Stimulated activated CD4-positive, alpha-beta T cell treated with anti-CD3 and anti-CD28 coated beads, Interleukin-12 subunit alpha, Interleukin-12 subunit beta, amount 100 ng/mL, for 48 hours (primary cell): ENCODE data around the gene TRIM60.
"Not testable (repeated sequence)": the region's sequence is repeated elsewhere in the genome, so short reads cannot be mapped to it uniquely, and the experiment has no call there.

ENCODE experiments used
- DNase-seq, 3 donors: peaks; one replicate each; pipeline ENCODE4 v3.0.0-alpha.2; 2020; ENCODE audit warnings: low read depth in 2 of 3, low spot score in 1 of 3

The TRIM60 gene

DNA sequence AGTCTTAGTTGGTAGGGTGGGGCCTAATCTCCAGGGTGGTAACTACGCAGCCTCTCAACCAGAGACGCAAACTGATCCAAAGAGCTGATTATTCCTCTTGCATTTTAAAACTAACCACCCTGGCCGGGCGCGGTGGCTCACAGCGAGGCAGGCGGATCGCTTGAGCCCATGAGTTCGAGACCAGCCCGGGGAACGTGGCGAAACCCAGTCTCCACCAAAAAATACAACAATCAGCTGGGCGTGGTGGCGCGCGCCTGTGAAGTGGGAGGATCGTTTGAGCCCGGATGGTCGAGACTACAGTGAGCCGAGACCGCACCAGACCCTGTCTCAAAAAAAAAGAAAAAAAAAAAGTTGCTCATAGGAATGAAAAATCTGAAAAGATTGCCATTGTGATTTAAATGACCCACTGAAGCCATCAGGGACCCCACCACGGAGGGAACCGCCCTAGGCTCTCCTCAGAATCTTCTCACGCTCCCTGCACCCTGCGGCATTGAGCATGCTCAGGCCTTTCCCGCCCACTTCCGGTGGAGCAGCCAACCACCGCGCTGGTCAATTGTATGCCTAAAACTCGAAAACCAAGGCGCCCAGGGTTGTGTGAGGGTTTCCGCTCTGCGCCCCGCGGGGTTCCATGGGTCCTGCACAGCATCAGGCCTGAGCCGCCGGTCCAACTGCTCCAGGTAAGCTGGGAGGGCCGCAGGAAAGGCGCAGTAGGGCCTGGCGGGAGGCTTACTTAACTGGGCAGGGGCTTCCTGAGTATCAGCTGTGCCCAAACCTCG, at the start of gene TRIM60:
Gene TRIM60, plus strand, starts transcription at position 564 of the 776 bp plus-strand sequence. CDS start 8,074 bp downstream, outside the sequence.
- DNase-seq: no peak

DNA sequence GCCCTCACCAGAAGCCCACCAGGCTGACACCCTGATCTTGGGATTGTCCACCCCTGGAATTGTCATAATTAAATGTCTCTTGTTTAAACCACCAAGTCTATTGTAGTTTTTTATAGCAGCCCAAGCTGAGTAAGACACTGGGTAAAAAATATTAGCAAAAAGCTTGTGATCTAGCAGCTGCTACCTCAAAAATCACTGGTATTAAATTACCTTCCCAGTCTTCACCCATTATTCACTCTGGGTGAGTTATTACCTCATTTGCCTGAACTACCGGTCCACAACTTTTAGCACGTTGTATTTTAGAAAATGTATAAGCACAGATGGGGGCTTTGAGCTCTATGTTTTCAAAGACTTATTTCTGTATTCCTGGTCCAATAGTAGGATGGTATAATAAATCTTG, 42.3 kb upstream of the TRIM60 start:
- DNase-seq: no peak

DNA sequence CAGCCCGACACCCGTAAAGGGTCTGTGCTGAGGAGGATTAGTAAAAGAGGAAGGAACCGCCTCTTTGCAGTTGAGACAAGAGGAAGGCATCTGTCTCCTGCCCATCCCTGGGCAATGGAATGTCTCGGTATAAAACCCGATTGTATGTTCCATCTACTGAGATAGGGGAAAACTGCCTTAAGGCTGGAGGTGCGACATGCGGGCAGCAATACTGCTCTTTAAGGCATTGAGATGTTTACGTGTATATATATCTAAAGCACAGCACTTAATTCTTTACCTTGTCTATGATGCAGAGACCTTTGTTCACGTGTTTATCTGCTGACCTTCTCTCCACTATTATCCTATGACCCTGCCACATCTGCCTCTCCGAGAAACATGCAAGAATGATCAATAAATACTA, 41.0 kb upstream of the TRIM60 start:
- not testable (repeated sequence) for DNase-seq

DNA sequence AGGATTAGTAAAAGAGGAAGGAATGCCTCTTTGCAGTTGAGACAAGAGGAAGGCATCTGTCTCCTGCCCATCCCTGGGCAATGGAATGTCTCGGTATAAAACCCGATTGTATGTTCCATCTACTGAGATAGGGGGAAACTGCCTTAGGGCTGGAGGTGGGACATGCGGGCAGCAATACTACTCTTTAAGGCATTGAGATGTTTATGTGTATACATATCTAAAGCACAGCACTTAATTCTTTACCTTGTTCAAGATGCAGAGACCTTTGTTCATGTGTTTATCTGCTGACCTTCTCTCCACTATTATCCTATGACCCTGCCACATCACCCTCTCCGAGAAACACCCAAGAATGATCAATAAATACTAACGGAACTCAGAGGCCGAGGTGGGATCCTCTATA, 35.7 kb upstream of the TRIM60 start:
- not testable (repeated sequence) for DNase-seq

DNA sequence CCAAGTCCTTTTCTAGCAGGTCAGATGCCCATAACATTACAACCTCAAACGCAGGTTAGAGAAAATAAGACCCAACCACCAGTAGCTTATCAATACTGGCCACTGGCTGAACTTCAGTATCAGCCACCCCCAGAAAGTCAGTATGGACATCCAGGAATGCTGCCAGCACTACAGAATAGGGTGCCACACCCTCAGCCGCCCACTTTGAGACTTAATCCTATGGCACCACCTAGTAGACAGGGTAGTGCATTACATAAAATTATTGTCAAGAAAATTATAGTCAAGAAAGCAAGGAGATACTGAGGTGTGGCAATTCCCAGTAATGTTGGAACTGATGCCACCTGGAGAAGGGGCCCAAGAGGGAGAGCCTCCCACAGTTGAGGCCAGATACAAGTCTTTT, 34.5 kb upstream of the TRIM60 start:
- no peak for DNase-seq

DNA sequence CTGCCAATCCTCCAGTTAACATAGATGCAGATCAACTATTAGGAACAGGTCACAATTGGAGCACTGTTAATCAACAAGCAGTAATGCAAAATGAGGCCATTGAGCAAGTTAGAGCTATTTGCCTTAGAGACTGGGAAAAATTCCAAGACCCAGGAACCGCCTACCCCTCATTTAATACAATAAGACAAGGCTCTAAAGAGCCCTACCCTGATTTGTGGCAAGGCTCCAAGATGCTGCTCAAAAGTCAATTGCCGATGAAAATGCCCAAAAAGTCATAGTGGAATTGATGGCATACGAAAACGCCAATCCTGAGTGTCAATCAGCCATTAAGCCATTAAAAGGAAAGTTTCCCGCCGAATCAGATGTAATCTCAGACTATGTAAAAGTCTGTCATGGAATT, 33.9 kb upstream of the TRIM60 start:
- no peak for DNase-seq

DNA sequence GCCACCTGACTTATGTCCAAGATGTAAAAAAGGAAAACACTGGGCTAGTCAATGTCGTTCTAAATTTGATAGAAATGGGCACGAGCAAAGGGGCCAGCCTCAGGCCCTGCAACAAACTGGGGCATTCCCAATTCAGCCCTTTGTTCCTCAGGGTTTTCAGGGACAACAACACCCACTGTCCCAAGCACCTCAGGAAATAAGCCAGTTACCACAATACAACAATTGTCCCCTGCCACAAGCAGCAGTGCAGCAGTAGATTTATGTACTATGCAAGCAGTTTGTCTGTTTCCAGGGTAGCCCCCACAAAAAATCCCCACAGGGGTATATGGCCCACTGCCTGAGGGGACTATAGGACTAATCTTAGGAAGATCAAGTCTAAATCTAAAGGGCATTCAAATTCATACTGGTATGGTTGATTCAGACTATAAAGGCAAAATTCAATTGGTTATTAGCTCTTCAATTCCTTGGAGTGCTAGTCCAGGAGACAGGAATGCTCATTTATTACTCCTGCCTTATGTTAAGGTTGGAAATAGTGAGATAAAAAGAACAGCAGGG, 33.2 kb upstream of the TRIM60 start:
- DNase-seq: not testable (repeated sequence)

DNA sequence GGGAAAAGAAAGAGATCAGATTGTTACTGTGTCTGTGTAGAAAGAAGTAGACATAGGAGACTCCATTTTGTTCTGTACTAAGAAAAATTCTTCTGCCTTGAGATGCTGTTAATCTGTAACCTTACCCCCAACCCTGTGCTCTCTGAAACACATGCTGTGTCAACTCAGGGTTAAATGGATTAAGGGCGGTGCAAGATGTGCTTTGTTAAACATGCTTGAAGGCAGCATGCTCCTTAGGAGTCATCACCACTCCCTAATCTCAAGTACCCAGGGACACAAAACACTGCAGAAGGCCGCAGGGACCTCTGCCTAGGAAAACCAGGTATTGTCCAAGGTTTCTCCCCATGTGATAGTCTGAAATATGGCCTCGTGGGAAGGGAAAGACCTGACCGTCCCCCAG, 29.8 kb upstream of the TRIM60 start:
- DNase-seq: not testable (repeated sequence)

DNA sequence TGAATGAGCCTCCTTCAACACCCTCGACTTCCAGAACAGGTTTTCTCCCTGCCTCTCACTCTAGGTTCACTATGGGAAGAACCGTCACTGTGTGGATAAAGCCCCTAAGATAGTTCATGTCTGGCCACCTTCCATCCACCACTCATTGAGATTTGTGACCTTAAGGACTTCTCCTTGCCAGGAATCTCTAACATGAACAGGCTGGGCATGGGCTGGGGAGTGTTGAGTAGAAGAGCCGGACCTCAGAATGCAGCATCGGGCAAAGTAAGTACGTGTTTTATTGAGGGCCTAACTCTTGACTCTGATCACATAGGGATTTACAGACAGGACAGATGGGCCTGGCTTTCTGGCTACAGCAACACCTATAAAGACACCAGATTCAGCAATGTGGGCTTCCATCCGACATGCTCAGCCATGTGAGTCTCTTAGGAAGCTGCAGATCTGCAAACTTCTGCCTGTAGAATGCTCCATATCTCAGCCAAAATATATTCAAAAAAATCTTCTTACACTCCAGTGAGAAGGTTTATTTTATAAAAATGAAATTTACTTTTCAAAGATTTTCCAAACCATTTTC, 26.4 kb upstream of the TRIM60 start:
- DNase-seq: no peak

DNA sequence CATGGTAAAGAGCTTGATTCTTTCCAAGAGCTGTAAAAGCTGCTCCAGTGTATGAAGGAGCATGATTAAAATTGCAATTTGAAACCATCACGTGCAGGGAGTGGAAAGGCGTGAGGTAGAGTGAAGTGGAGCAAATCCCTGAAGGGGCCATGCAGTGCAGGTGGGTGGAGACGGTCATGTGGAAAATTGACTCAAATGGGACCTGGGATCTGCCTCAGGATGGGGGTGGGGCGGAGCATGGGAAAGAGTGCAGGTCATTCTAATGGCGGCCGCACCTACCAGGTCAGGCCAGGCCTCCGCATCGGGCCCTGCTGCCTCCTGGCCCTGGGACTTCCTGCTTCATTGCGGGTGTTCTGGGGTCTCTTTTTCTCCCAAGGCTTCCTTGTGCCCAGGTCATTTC, 25.3 kb upstream of the TRIM60 start:
- no peak for DNase-seq

DNA sequence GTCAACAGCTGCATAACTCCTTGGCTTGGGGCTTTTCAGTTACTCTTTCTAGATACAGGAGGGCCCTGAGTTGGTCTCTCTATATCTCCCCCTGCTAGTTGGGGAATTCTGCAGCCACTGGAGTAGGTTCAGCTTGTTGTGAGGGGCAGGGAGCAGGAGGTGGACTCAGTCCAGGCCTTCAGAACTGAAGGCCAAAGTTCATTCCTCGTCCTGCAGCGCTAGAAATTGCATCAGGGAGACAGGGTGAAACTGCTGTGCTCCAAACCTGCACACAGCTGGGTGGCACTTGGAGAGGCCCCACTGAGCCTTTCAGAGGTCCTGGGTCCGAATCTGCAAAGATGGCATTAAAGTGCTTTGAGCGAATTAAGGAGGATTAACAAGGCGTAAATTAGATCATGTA, 24.9 kb upstream of the TRIM60 start:
- DNase-seq: no peak

DNA sequence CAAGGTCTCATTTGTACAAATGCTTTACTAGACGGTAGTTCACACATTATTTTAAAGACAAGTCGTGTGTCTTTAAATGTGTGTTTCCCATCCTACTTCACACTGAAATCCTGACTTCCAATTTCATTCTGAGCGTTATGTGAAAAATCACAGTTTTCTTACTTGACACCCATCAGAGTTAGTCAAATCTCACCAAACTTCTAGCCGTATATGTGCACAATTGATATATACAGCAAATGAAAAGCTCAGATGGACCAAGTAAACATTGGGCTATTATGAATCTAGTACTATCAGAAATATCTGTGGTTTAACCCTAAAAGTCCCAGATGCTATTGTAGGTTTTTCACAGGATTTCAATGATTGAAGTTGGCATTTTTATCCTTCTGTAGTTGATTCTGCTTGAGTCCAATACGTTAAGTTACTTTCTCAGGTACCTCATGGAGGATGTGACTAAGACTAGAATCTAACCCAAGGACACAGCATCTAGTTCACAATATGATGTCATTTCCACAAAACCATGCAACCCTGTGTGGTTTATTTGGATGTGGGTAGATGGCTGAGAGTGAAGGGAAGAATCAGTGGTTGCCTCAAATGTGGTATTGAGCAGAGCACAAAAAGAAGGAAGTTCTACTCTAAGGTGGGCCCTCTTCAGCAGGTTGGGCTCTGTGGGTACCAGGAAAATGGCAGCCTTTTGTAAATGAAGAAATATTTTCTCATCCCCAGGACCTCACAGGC, 22.1 kb upstream of the TRIM60 start:
- DNase-seq: peak in 1 of 3 donors; percentile 12

DNA sequence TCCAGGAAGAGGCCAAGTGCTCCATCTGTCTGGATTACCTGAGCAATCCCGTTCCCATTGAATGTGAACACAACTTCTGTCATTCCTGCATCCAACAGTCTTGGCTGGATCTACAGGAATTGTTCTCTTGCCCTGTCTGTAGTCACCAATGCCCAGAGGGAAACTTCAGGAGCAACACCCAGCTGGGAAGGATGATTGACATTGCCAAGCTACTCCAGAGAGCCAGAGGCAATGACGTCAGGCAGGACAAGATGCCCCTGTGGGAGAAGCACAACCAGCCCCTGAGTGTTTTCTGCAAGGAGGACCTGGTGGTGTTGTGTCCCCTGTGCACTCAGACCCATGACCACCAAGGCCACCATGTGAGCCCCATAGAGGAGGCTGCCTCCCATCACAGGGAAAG, 21.3 kb upstream of the TRIM60 start:
- DNase-seq: no peak

DNA sequence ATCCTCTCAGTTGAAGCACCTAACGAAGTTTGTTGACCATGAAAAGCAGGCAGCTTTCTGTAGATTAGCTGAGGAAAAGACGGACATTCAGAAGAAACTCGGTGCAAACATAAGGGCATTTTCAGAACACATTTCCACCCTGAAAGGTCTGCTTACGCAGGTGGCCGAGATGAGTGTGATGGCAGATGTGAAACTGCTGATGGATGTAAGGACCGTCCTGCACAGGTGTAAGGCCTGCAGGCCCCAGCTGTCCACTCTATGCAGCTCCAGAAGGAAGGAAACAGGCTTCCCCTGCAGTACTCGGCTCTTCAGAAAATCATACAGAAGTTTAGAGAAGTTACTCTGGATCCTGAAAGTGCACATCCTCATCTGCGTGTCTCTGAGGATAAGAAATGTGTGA, 20.8 kb upstream of the TRIM60 start:
- no peak for DNase-seq

DNA sequence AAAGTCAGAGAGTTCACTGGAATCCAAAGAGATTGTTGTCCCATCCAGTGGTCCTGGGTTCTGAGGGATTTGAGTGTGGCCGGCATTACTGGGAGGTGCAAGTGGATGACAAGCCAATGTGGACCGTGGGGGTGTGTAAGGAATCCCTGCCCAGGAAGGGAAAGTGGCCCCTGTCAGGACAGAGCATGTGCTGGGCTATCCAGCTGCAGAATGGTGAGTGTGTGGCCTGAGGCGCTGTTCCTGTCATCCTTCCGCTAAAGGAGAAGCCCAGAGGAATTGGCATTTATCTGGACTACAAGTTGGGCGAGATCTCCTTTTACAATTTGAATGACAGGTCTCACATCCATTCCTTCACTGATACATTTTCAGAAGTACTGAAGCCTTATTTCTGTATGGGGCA, 20.4 kb upstream of the TRIM60 start:
- DNase-seq: no peak

DNA sequence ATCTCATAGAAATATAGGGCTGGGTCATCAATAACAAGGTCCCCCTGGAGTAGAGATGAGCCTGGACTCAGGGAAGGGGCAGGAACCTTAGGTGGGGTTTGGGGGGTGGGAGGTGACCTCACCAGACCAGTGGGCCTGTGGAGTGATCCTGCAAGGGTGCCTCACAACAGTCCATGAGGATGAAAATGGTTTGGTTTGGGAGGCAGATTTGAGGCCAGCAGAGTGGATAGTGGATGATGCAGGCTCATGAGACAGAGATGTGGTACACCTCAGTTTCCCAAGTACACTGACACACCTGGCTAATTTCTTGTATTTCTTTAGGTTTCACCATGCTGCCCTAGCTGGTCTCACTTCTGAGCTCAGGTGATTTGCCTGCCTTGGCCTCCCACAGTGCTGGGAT, 18.1 kb upstream of the TRIM60 start:
- no peak for DNase-seq

DNA sequence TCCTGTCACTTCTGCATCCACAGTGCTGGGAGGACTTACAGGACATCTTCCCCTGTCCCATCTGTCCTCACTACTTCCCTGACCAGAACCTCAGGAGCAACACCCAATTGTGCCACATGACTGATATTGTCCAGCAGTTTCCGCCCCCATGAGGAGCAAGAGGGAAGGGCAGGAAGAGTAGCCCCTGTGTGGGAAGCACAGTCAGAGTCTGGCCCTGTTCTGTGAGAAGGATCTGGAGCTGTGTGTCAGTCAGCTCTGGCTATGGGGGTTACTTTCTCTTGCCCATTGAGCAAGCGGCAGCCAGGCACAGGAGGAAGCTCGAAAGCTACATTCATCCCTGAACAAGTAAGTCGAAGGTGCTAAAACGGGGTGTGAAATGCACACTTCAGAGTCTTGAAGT, 14.8 kb upstream of the TRIM60 start:
- DNase-seq: no peak

DNA sequence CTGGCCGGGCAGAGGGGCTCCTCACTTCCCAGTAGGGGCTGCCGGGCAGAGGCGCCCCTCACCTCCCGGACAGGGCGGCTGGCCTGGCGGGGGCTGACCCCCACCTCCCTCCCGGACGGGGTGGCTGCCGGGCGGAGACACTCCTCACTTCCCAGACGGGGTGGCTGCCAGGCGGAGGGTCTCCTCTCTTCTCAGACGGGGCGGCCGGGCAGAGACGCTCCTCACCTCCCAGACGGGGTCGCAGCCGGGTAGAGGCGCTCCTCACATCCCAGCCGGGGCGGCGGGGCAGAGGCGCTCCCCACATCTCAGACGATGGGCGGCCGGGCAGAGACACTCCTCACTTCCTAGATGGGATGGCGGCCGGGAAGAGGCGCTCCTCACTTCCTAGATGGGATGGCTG, 11.8 kb upstream of the TRIM60 start:
- DNase-seq: not testable (repeated sequence)

DNA sequence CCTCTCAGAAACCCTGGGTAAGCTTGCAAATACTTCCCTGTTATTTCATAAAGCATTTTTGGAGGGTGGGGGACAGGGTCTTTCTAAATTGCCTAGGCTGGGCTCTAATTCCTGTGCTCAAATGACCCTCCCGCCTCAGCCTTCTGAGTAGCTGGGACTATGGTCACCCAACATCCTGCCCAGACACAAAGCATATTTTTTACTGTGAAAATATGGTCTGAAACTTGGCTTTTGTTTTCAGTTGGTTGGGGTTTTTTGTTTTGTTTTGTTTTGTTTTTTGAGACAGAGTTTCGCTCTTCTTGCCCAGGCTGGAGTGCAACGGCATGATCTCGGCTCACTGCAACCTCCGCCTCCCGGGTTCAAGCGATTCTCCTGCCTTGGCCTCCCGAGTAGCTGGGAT, 6.0 kb upstream of the TRIM60 start:
- DNase-seq: not testable (repeated sequence)

DNA sequence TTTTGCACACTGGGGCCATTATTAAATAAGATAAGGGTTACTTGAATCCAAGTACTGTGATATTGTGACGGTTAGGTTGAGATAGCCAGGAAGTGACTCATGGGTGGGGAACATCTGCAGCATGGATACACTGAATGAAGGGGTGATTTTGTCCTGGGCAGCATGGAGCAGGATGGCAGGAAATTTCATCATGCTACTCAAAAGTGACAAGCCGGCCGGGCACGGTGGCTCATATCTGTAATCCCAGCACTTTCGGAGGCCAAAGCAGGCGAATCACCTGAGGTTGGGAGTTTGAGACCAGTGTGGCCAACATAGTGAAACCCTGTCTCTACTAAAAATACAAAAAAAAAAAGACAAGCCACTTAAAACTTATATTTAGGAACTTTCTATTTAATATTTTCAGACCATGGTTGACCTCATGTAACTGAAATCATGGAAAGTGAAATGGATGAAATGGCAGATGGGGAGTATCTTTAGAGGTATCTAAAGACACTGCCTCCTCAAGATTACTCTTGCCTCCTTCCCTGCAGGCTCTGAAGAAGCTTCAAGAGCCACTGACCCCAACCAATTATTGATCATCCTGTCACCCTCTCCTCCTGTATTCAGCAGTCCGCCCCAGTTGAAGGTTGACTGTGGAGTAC, 3.9 kb upstream of the TRIM60 start:
- DNase-seq: no peak

DNA sequence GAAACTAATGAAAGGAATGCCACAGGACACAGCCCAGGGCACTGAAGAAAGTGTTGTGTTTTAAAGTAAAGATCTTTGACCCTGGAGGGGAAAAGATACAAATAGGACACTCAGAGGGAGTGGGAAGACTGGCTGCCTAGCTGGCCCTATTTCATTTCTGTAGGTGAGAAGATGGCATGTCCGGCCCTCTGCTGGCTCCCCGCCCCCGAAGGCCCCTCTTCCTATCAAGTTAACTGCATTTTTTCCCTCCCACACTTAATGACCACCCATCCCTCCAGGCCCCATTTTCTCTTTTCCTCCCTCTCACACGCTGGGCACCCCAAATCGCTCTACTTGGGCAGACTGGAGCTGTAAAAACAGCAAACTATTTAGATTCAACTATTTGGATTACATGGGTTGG, 16.4 kb downstream of the TRIM60 start:
- no peak for DNase-seq

DNA sequence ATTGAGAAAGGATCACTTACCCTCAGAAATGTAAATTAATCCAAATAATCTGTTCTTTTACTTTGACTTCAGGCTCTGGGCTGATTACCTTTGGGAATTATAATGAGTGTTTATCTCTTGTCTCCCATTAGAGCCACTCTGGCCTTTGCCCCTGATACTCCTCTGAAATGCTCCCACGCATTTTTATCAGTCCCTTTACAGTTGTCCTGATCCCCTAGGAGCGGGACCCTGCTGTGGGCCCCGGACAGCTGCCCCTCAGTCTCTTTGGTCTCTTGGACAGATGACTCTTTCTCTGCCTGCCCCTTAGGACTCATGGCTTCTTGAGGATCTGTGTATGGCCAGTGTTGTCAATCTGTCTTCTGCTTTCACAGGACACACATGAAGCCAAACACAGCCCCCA, 20.8 kb downstream of the TRIM60 start:
- no peak for DNase-seq
